PC-3 (cell line): ENCODE data around the gene ZNF438. TPM values are rescaled to one million over a fixed set of nuclear protein-coding genes. Genes with fewer than 3 reads are reported as not detected.

Experiments
- ATAC-seq: fragments of 200-7000 bp; cut with Tn5 transposase; 2 replicates; pipeline ENCODE4 v1.9.1; 2020; ENCODE audit warnings: mild to moderate bottlenecking, moderate library complexity
- BruUV-seq: library from RNA; stranded (reverse); fragments of 400-500 nt; replicated peaks from 2 replicates; lab custom pipeline; 2021; lab: Mats Ljungman, UMichigan
- CTCF ChIA-PET: fragments of 300-600 bp; sonication (Branson Sonifier 250); formaldehyde crosslinking; loops from one replicate; lab custom pipeline; 2022; ENCODE audit warnings: antibody characterized with exemption; lab: Charles Lee
- POLR2A ChIA-PET: fragments of 300-600 bp; sonication (Branson Sonifier 250); formaldehyde crosslinking; loops from one replicate; lab custom pipeline; 2022; ENCODE audit warnings: antibody characterized with exemption; ENCODE audit not compliant: unreplicated experiment; lab: Charles Lee
- DNase-seq: peaks from one replicate; pipeline ENCODE4 v3.0.0-alpha.2; 2015
- H2AFZ ChIP-seq: fragments of 300-600 bp; sonication (generic); 2 replicates; pipeline ENCODE4 v1.6.0; 2016; ENCODE audit warnings: antibody characterized with exemption, low read length
- H3F3A ChIP-seq: fragments of 300-600 bp; sonication (generic); one replicate; pipeline ENCODE4 v1.6.0; 2017; ENCODE audit warnings: antibody characterized with exemption, low read length, control low read depth, mild to moderate bottlenecking; ENCODE audit not compliant: unreplicated experiment
- H3K27ac ChIP-seq: fragments of 300-600 bp; sonication (generic); 2 replicates; pipeline ENCODE4 v1.5.1; 2016; ENCODE audit warnings: mild to moderate bottlenecking, low read length
- H3K27me3 ChIP-seq: fragments of 300-600 bp; sonication (generic); 2 replicates; pipeline ENCODE4 v1.6.1; 2016; ENCODE audit warnings: low read length, mixed read lengths
- H3K36me3 ChIP-seq: fragments of 300-600 bp; sonication (generic); 2 replicates; pipeline ENCODE4 v1.6.1; 2016; ENCODE audit warnings: low read depth, mixed run types, low read length, mixed read lengths
- H3K4me1 ChIP-seq: fragments of 300-600 bp; sonication (generic); 2 replicates; pipeline ENCODE4 v1.5.1; 2016; ENCODE audit warnings: low read length; ENCODE audit not compliant: insufficient read depth
- H3K4me2 ChIP-seq: fragments of 300-600 bp; sonication (generic); 2 replicates; pipeline ENCODE4 v1.6.0; 2016; ENCODE audit warnings: low read length
- H3K4me3 ChIP-seq: fragments of 300-600 bp; sonication (generic); 2 replicates; pipeline ENCODE4 v1.5.1; 2016; ENCODE audit warnings: mild to moderate bottlenecking, low read length, mixed read lengths
- H3K79me2 ChIP-seq: fragments of 300-600 bp; sonication (generic); 2 replicates; pipeline ENCODE4 v1.6.1; 2017; ENCODE audit warnings: low read length, mixed read lengths
- H3K9ac ChIP-seq: fragments of 300-600 bp; sonication (generic); 2 replicates; pipeline ENCODE4 v1.6.0; 2016; ENCODE audit warnings: mild to moderate bottlenecking, low read length
- H3K9me2 ChIP-seq: fragments of 300-600 bp; sonication (generic); replicated peaks from 2 replicates; pipeline ENCODE4 v1.6.1; 2016; ENCODE audit warnings: mixed run types, low read length, mixed read lengths
- H3K9me3 ChIP-seq: fragments of 300-600 bp; sonication (generic); 2 replicates; pipeline ENCODE4 v1.6.1; 2016; ENCODE audit warnings: low read length, mixed read lengths
- H4K20me1 ChIP-seq: fragments of 300-600 bp; sonication (generic); 2 replicates; pipeline ENCODE4 v1.6.1; 2016; ENCODE audit warnings: low read length, mixed read lengths
- EZH2 ChIP-seq: fragments of 300-600 bp; sonication (generic); IDR thresholded peaks from one replicate; pipeline ENCODE4 v1.6.1; 2017; ENCODE audit warnings: antibody characterized with exemption, mild to moderate bottlenecking, low read length; ENCODE audit not compliant: unreplicated experiment
- EZH2phosphoT487 ChIP-seq: fragments of 300-600 bp; sonication (generic); IDR thresholded peaks from 2 replicates; pipeline ENCODE4 v1.6.1; 2018; ENCODE audit warnings: mild to moderate bottlenecking, antibody characterized with exemption, low read length, borderline replicate concordance
- intact Hi-C: fragments of 100-400 bp; cut with micrococcal nuclease; formaldehyde crosslinking; loops from 2 replicates; pipeline ENCODE4 v1.9.0; 2023
- total RNA-seq: library from RNA; depleted of rRNA; stranded (reverse); fragments of >200 nt; gene quantifications from 2 replicates; pipeline ENCODE4 v1.2.3, GENCODE V29; 2014
- TF ChIP-seq, protein P1 (sequence below): fragments of 300-600 bp; sonication (generic); conservative IDR thresholded peaks from 2 replicates; pipeline ENCODE4 v1.5.1; 2017; ENCODE audit warnings: antibody characterized with exemption, low read depth, mild to moderate bottlenecking, low read length

The ZNF438 gene
- total RNA-seq, 1 experiment from 2014 or later = 0.98 TPM

DNA sequence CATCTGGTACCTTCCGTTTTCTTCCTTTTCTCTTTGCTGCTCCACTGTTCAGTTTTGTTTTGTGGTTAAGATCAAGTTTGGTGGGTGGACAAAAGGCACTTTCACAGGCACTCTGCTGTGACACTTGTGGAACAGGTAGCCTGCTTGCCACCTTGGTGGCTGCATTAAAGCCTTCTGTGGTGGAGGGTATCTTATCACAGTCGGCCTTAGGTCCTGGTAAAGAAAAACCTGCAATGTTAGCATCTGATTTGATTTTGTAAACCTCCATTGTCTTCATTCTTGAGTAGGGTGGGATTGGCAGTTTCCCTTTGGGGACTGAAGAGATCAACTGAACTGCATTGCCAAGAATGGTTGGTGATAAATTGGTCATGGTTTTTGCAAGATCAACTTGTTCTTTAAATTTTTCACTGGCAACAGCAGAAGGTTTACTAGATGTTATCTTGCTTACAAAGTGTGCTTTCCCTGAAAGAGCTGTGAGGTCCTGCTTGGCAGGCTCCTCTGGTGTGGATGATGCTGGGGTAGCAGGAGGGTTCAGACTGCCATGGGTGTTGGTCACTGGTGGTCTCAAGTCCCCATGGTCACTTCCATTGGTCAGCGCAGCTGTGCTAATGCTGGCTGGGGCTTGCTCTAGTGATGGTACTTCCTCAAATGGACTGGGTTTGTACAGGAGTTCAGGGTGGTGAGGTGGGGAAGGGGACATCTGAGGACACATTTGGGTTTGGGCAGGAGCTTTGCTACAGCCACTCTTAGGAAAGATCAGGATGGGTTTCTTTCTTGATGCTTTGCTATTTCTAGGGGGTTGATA is 182.2 kb downstream of the ZNF438 start:
- H4K20me1 ChIP-seq = no peaks in the 10 kb centered on the region
- intact Hi-C loops = no loop called here
- POLR2A ChIA-PET = no interaction called here
- no peaks in the 10 kb centered on the region for H3K9me2 ChIP-seq
- H3F3A ChIP-seq = no peaks in the 10 kb centered on the region
- no peak for ATAC-seq
- TF ChIP-seq EZH2 (no peak), EZH2phosphoT487 (no peak)
- TF ChIP-seq, protein P1, sequence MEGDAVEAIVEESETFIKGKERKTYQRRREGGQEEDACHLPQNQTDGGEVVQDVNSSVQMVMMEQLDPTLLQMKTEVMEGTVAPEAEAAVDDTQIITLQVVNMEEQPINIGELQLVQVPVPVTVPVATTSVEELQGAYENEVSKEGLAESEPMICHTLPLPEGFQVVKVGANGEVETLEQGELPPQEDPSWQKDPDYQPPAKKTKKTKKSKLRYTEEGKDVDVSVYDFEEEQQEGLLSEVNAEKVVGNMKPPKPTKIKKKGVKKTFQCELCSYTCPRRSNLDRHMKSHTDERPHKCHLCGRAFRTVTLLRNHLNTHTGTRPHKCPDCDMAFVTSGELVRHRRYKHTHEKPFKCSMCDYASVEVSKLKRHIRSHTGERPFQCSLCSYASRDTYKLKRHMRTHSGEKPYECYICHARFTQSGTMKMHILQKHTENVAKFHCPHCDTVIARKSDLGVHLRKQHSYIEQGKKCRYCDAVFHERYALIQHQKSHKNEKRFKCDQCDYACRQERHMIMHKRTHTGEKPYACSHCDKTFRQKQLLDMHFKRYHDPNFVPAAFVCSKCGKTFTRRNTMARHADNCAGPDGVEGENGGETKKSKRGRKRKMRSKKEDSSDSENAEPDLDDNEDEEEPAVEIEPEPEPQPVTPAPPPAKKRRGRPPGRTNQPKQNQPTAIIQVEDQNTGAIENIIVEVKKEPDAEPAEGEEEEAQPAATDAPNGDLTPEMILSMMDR = no peak
- no peak overlapping the region for H3K4me3 ChIP-seq
- no peak overlapping the region for H3K9ac ChIP-seq
- no peak overlapping the region for H3K27ac ChIP-seq
- H3K36me3 ChIP-seq = no peaks in the 10 kb centered on the region
- no peak overlapping the region for H3K4me2 ChIP-seq
- no peak overlapping the region for H2AFZ ChIP-seq
- no peaks in the 10 kb centered on the region for H3K9me3 ChIP-seq
- no peaks in the 10 kb centered on the region for H3K79me2 ChIP-seq
- H3K4me1 ChIP-seq = no peaks in the 10 kb centered on the region
- no peak for DNase-seq
- CTCF ChIA-PET = no interaction called here
- no peaks in the 10 kb centered on the region for H3K27me3 ChIP-seq
- BruUV-seq = no TSS peak

DNA sequence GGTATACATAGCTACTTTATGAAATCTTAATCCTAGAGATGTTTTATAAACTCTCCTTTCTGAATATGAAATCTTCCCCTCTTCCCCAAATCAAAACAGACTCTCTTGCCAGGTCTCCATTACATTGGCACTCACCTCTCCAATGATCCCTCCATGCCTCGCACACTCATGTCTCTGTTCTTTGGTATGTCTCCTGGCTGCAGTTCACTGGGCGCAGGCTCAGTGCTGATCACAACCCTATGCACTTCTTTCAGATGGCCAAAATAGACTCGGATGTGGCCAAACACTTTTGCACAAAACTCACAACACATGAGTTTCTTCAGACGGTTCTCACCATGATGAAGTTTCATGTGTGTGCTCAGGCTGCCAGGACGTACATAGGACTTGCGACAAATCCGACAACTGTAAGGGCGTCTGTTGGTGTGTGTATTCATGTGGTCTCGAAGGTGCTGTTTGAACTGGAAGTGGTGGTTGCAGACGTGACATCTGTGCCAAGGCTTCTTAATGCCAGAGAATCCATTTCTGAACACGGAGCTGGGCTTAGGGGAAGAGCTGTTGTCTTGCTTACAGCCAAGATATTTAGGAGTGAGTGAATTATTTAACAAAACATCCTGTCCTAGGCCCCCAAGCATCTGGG is 183.2 kb downstream of the ZNF438 start:
- no peak for DNase-seq
- Histone ChIP-seq H3K4me1 (no peaks in the 10 kb centered on the region), H3K27me3 (no peaks in the 10 kb centered on the region), H4K20me1 (no peaks in the 10 kb centered on the region), H3K4me2 (no peak overlapping the region), H3F3A (no peaks in the 10 kb centered on the region), H3K27ac (no peak overlapping the region), H3K9me3 (no peaks in the 10 kb centered on the region), H3K79me2 (no peaks in the 10 kb centered on the region), H3K9me2 (no peaks in the 10 kb centered on the region), H3K9ac (no peak overlapping the region), H2AFZ (no peak overlapping the region), H3K4me3 (no peak overlapping the region), H3K36me3 (no peaks in the 10 kb centered on the region)
- no TSS peak for BruUV-seq
- no peak for ATAC-seq
- TF ChIP-seq, protein P1 = no peak
- TF ChIP-seq EZH2phosphoT487 (no peak), EZH2 (no peak)
- POLR2A ChIA-PET = no interaction called here
- intact Hi-C loops = no loop called here
- CTCF ChIA-PET = no interaction called here

DNA sequence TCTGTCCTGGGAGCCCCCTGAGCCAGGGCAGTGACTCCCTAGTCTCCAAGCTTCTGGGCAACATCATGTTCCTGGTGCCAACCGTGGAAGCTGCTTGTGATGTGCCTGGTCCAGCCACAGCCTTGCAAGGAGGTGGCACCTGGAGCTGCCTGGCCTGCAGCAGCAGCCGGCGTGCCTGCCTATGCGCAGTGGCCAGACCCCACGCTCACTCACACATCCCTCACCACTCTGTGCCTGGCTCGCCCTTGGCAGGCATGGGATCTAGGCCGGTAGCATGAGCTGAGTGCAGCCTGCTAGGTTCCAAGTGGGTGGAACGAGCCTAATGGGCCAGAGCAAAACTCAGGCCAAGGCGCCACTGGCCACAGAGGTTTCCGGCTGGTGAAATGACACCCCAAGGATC is 184.0 kb downstream of the ZNF438 start:
- no peak overlapping the region for H3K4me2 ChIP-seq
- CTCF ChIA-PET = no interaction called here
- H3K27me3 ChIP-seq = no peaks in the 10 kb centered on the region
- no peaks in the 10 kb centered on the region for H3F3A ChIP-seq
- TF ChIP-seq EZH2phosphoT487 (no peak), EZH2 (no peak)
- TF ChIP-seq, protein P1 = no peak
- no peak for DNase-seq
- no peaks in the 10 kb centered on the region for H3K4me1 ChIP-seq
- no peaks in the 10 kb centered on the region for H3K79me2 ChIP-seq
- no peaks in the 10 kb centered on the region for H3K9me2 ChIP-seq
- no peak overlapping the region for H2AFZ ChIP-seq
- no peaks in the 10 kb centered on the region for H4K20me1 ChIP-seq
- no TSS peak for BruUV-seq
- no peak for ATAC-seq
- intact Hi-C loops = no loop called here
- no peak overlapping the region for H3K4me3 ChIP-seq
- no peak overlapping the region for H3K9ac ChIP-seq
- no peaks in the 10 kb centered on the region for H3K36me3 ChIP-seq
- POLR2A ChIA-PET = no interaction called here
- H3K9me3 ChIP-seq = no peaks in the 10 kb centered on the region
- H3K27ac ChIP-seq = no peak overlapping the region
